K562 (cell line): ENCODE measurements around the gene SEPHS1. TPM values are rescaled to one million over a fixed set of nuclear protein-coding genes. Genes with fewer than 3 reads are reported as not detected.

ENCODE experiments used
- AFF4 ChIP-seq: sonication (generic); formaldehyde crosslinking; IDR thresholded peaks from 2 replicates; pipeline ENCODE4 v1.8.0; 2023; ENCODE audit warnings: mild to moderate bottlenecking, missing genetic modification reagents
- CHD2 ChIP-seq: IDR thresholded peaks from 2 replicates; pipeline ENCODE4 v1.6.1; 2011; ENCODE audit warnings: low read depth, low read length
- CREBBP ChIP-seq: IDR thresholded peaks from one replicate; pipeline ENCODE4 v1.6.1; 2012; ENCODE audit warnings: low read depth, mild to moderate bottlenecking, control low read depth, inconsistent platforms, low read length
- ELF1 ChIP-seq: fragments of 200-800 bp; sonication (Bioruptor generic); IDR thresholded peaks from 2 replicates; pipeline ENCODE4 v1.6.1; 2016; ENCODE audit warnings: missing genetic modification characterization, missing compliant biosample characterization
- MGA ChIP-seq: fragments of 450-650 bp; IDR thresholded peaks from 2 replicates; pipeline ENCODE4 v1.6.1; 2016; ENCODE audit warnings: mild to moderate bottlenecking, moderate library complexity
- NEUROD1 ChIP-seq: fragments of 150-350 bp; IDR thresholded peaks from 2 replicates; pipeline ENCODE4 v1.6.1; 2014; ENCODE audit warnings: borderline replicate concordance, low read length, low read depth; ENCODE audit not compliant: partially characterized antibody
- SMARCA5 ChIP-seq: fragments of 450-650 bp; IDR thresholded peaks from 2 replicates; pipeline ENCODE4 v1.6.1; 2016
- ZNF143 ChIP-seq: sonication (generic); formaldehyde crosslinking; IDR thresholded peaks from 2 replicates; pipeline ENCODE4 v1.9.0; 2022; ENCODE audit warnings: mild to moderate bottlenecking, missing genetic modification reagents
- ZNF384 ChIP-seq: IDR thresholded peaks from 2 replicates; pipeline ENCODE4 v1.6.1; 2012; ENCODE audit warnings: low read depth, low read length, improper control_type of control experiment
- polyA plus RNA-seq, 8 experiments: library from polyadenylated mRNA; depleted of rRNA in 4 of 8; stranded (reverse) in 5 of 8; unstranded in 3 of 8; fragments of >200 nt; fragmentation: Nextera tagmentation in 2 of 8; fragmentation: Illumina TruSeq in 1 of 8; extraction: Ambion mirVana in 2 of 8; extraction: Trizol in 1 of 8; gene quantifications; 2 replicates each; pipeline versions ENCODE4 v1.2.1 to v1.2.3, GENCODE V29; 2011 to 2014; ENCODE audit warnings: inconsistent platforms in 1 of 8, missing spikeins in 1 of 8
- total RNA-seq, 7 experiments: library from RNA; depleted of rRNA in 6 of 7; stranded (reverse); fragments of >200 nt in 6 of 7; fragmentation: Illumina TruSeq in 2 of 7; extraction: Trizol in 2 of 7; gene quantifications; 2 replicates each; pipeline versions ENCODE4 v1.2.1 to v1.2.3, GENCODE V29; 2011 to 2021; ENCODE audit warnings: low replicate concordance in 1 of 7

Gene SEPHS1
- total and polyA plus RNA-seq, 9 of the 15 experiments (the other 6 are each of a cell fraction or from before 2014, with no cell fraction given): 14.7 to 82.8 (median 41.8) TPM

- TF ChIP-seq AFF4 (CRISPR knock-in tag) (no peak), CHD2 (peak; percentile 85), CREBBP (no peak), ZNF384 (0 out of 2 replicates have a peak, but pooled peaks have one; percentile 21), ZNF143 (no peak), NEUROD1 (no peak), SMARCA5 (no peak), ELF1 (tag) (no peak), MGA (peak; percentile 40; the same call in 1 of the 2 replicates)
Measured at GRCh38 chr10:13390604-13391522, 42.8 kb upstream of the SEPHS1 start (continued).
